Measurements from ENCODE around the gene ASPN. TPM values are rescaled to one million over a fixed set of nuclear protein-coding genes. Genes with fewer than 3 reads are reported as not detected.
A peak's percentile ranks its signal among the peaks of the same experiment; 100 is the strongest.

Gene ASPN
- total RNA-seq, 4 donors from 2014 or later = 29.5 to 160 (median 73.0) TPM

GRCh38 chr9:92479346-92479745 lies 3.0 kb downstream of the ASPN start:
- no peaks in the 10 kb centered on the region for H3K36me3 ChIP-seq
- TF ChIP-seq POLR2A (IDR thresholded peaks at IDR 0.05) (no peak), CTCF (IDR thresholded peaks at IDR 0.05) (no peak)
- H3K4me1 ChIP-seq = peaks cover 4 to 7% of the 10 kb centered on the region in 2 donors
- no peaks in the 10 kb centered on the region for H3K9me3 ChIP-seq
- DNase-seq = no peak
- intact Hi-C loops (cut with DNase I; ENCODE audit: low total_unique reads) = no loop called here
- no peaks in the 10 kb centered on the region for H3K27me3 ChIP-seq
- H3K4me3 ChIP-seq = no peak overlapping the region
- H3K27ac ChIP-seq = peak overlapping the region; percentile 81 to 96

GRCh38 chr9:92478783-92479182 lies 3.5 kb downstream of the ASPN start:
- H3K9me3 ChIP-seq = no peaks in the 10 kb centered on the region
- H3K4me3 ChIP-seq = no peak overlapping the region
- H3K36me3 ChIP-seq = no peaks in the 10 kb centered on the region
- intact Hi-C loops (cut with DNase I; ENCODE audit: low total_unique reads) = no loop called here
- DNase-seq = no peak
- H3K27ac ChIP-seq = peak overlapping the region; percentile 81 to 96
- no peaks in the 10 kb centered on the region for H3K27me3 ChIP-seq
- TF ChIP-seq POLR2A (IDR thresholded peaks at IDR 0.05) (no peak), CTCF (IDR thresholded peaks at IDR 0.05) (no peak)
- peaks cover 4 to 7% of the 10 kb centered on the region in 2 donors for H3K4me1 ChIP-seq

DNA sequence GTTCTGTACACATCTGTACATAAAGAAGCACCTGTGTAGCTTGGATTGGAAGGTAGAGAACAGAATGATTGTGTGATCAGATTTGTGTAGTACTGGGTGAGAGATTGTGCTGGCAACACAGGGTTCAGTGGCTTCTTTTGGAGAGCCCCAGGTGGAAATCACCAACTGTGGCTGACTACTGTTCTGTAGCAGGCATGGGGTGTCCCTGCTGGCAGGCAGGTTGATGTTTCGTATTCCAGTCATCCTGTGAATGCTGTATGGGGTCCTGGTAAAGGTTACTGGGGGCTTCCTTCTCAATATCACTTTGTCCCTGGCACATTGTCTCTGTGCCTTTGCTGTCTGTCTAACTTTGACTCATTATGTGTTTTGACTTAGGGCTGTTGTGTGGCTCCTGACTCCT lies 5.3 kb downstream of the ASPN start:
- intact Hi-C loops (cut with DNase I; ENCODE audit: low total_unique reads) = no loop called here
- Histone ChIP-seq H3K27ac (peak overlapping the region; percentile 26 to 81), H3K27me3 (no peaks in the 10 kb centered on the region), H3K4me3 (no peak overlapping the region), H3K4me1 (peaks cover 4 to 7% of the 10 kb centered on the region in 2 donors), H3K9me3 (no peaks in the 10 kb centered on the region), H3K36me3 (no peaks in the 10 kb centered on the region)
- no peak for DNase-seq
- TF ChIP-seq POLR2A (IDR thresholded peaks at IDR 0.05) (no peak), CTCF (IDR thresholded peaks at IDR 0.05) (no peak)

DNA sequence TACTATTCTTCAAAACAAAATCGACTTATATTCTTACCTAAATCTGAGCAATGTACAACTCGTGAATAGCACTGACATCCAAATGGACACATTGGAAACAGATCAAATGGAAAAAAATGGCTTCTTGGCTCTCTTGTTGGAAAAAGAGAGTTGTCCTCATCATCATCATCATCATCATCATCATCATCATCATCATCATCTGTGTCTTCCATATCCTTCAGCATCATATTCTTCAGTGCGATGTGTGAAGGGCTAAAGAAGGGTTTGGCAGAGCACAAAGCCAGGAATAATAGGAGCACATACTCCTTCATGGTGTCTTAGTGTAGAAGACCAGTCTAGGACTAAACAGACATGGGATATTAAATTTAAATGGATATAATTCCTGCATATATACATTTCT lies 7.7 kb downstream of the ASPN start:
- TF ChIP-seq CTCF (IDR thresholded peaks at IDR 0.05) (no peak), POLR2A (IDR thresholded peaks at IDR 0.05) (no peak)
- H3K27ac ChIP-seq = no peak overlapping the region
- intact Hi-C loops (cut with DNase I; ENCODE audit: low total_unique reads) = no loop called here
- no peaks in the 10 kb centered on the region for H3K9me3 ChIP-seq
- no peak for DNase-seq
- H3K4me1 ChIP-seq = peaks cover 4 to 5% of the 10 kb centered on the region in 2 donors
- no peaks in the 10 kb centered on the region for H3K27me3 ChIP-seq
- no peak overlapping the region for H3K4me3 ChIP-seq
- no peaks in the 10 kb centered on the region for H3K36me3 ChIP-seq

DNA sequence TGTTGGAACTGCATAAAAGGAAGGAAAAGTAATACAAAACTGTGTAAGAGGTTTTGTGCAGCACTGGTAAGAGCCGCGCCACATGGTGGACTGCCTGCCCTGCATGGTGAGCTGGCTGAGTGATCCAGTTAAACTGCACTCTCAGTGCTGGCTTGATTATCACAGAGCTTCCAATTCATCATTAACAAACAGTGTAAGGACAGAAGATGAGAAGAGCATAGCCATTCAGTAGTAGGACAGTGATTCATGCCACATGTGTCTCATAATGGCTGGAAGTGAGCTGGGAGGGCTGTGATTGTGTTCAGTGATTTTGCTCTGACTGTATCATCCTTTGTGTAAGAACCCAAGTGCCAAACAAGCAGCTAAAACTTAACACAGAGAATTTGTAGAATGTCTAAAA lies 14.1 kb downstream of the ASPN start:
- H3K9me3 ChIP-seq = no peaks in the 10 kb centered on the region
- H3K4me1 ChIP-seq = peaks cover 0 to 7% of the 10 kb centered on the region in 2 donors
- H3K4me3 ChIP-seq = no peak overlapping the region
- H3K27me3 ChIP-seq = no peaks in the 10 kb centered on the region
- no peaks in the 10 kb centered on the region for H3K36me3 ChIP-seq
- no peak for DNase-seq
- TF ChIP-seq POLR2A (IDR thresholded peaks at IDR 0.05) (no peak), CTCF (IDR thresholded peaks at IDR 0.05) (no peak)
- intact Hi-C loops (cut with DNase I; ENCODE audit: low total_unique reads) = no loop called here
- peak overlapping the region in 1 of 2 donors; percentile 4 for H3K27ac ChIP-seq

All from uterus (tissue), 4 donors.